ENCODE results near the gene EFNA5.

The EFNA5 gene

DNA sequence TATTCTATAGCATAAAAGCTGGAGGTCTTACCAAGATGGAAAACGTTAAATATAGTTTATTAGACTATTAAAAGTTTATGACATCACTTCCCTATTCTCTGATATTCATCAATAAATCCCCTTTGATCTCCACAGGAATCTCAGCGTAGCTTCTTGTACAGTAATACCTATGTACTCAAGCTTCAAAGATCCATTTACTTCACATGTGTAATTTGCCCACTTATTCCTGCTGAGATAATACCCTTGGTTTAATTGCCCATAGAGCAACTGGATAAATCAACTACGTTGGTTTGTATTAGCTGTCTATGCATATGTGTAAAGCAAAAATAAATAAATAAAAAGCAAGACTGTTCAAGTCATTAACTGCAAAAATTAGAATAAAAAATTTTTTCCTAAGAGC, 219.7 kb downstream of the EFNA5 start:
- H3K27ac ChIP-seq (ENCODE audit: low read length): no peak overlapping the region
- DNase-seq (no peak), ATAC-seq (ENCODE audit: insufficient read depth, low read depth) (no peak)
- H3K27me3 ChIP-seq (ENCODE audit: insufficient read depth, low read length, poor library complexity): no peaks in the 10 kb centered on the region
- no peak overlapping the region for H3K9ac ChIP-seq (ENCODE audit: low read depth, low read length)
- no peaks in the 10 kb centered on the region for H4K20me1 ChIP-seq (ENCODE audit: insufficient read depth, low read length)
- no peak overlapping the region for H3K4me2 ChIP-seq (ENCODE audit: insufficient read depth, low read length)
- H3K4me1 ChIP-seq (ENCODE audit: insufficient read depth, low read length): peaks cover 17% of the 10 kb centered on the region
- H2AFZ ChIP-seq (ENCODE audit: low read depth, low read length): no peak overlapping the region
- H3K79me2 ChIP-seq (ENCODE audit: insufficient read depth, low read length): no peaks in the 10 kb centered on the region
- no peaks in the 10 kb centered on the region for H3K9me3 ChIP-seq (ENCODE audit: insufficient read depth, low read length, severe bottlenecking)
- TF ChIP-seq CTCF (IDR thresholded peaks at IDR 0.05; ENCODE audit: borderline replicate concordance, extremely low read depth, low read length, poor library complexity, severe bottlenecking): no peak
- no peak for TF ChIP-seq EZH2 (IDR thresholded peaks at IDR 0.05; ENCODE audit: borderline replicate concordance, low read depth, low read length, severe bottlenecking)
- no peak overlapping the region for H3K4me3 ChIP-seq (ENCODE audit: low read depth in 1 of 2, low read length in 2 of 2)
- no peaks in the 10 kb centered on the region for H3K36me3 ChIP-seq (ENCODE audit: insufficient read depth, low read length)

- Histone ChIP-seq H3K4me3 (ENCODE audit: low read depth in 1 of 2, low read length in 2 of 2) (no peak overlapping the region), H3K27ac (ENCODE audit: low read length) (no peak overlapping the region), H4K20me1 (ENCODE audit: insufficient read depth, low read length) (no peaks in the 10 kb centered on the region), H3K36me3 (ENCODE audit: insufficient read depth, low read length) (no peaks in the 10 kb centered on the region), H3K9ac (ENCODE audit: low read depth, low read length) (no peak overlapping the region), H3K27me3 (ENCODE audit: insufficient read depth, low read length, poor library complexity) (no peaks in the 10 kb centered on the region), H3K4me1 (ENCODE audit: insufficient read depth, low read length) (peaks cover 12% of the 10 kb centered on the region), H3K79me2 (ENCODE audit: insufficient read depth, low read length) (no peaks in the 10 kb centered on the region), H3K9me3 (ENCODE audit: insufficient read depth, low read length, severe bottlenecking) (no peaks in the 10 kb centered on the region), H3K4me2 (ENCODE audit: insufficient read depth, low read length) (no peak overlapping the region), H2AFZ (ENCODE audit: low read depth, low read length) (no peak overlapping the region)
- DNase-seq (no peak), ATAC-seq (ENCODE audit: insufficient read depth, low read depth) (no peak)
- TF ChIP-seq EZH2 (IDR thresholded peaks at IDR 0.05; ENCODE audit: borderline replicate concordance, low read depth, low read length, severe bottlenecking): no peak
- no peak for TF ChIP-seq CTCF (IDR thresholded peaks at IDR 0.05; ENCODE audit: borderline replicate concordance, extremely low read depth, low read length, poor library complexity, severe bottlenecking)
Observed at GRCh38 chr5:107450531-107450930, 220.2 kb downstream of the EFNA5 start.

DNA sequence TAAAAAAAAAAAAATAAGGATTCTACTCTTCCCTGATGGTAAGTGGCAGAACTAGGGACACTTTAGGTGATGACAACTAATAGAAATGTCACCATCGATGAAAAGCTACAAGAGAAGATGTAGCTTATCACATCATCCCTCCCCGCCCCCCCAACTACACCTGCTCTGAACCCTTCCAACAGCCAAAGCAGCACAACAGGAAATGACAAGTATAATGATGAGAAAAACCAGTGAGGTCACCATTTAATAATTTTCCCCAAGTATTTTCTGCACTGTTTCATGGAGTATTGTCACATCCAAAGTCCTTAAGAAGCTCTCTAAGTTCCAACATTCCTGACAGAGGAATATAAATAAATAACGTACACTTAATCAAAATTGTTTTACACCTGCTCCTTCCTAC, 221.4 kb downstream of the EFNA5 start:
- no peak overlapping the region for H3K4me2 ChIP-seq (ENCODE audit: insufficient read depth, low read length)
- H3K79me2 ChIP-seq (ENCODE audit: insufficient read depth, low read length): no peaks in the 10 kb centered on the region
- H4K20me1 ChIP-seq (ENCODE audit: insufficient read depth, low read length): no peaks in the 10 kb centered on the region
- DNase-seq (peak; percentile 18), ATAC-seq (ENCODE audit: insufficient read depth, low read depth) (peak; percentile 59; the same call in 2 of the 3 replicates)
- no peak for TF ChIP-seq CTCF (IDR thresholded peaks at IDR 0.05; ENCODE audit: borderline replicate concordance, extremely low read depth, low read length, poor library complexity, severe bottlenecking)
- no peak for TF ChIP-seq EZH2 (IDR thresholded peaks at IDR 0.05; ENCODE audit: borderline replicate concordance, low read depth, low read length, severe bottlenecking)
- no peaks in the 10 kb centered on the region for H3K9me3 ChIP-seq (ENCODE audit: insufficient read depth, low read length, severe bottlenecking)
- no peak overlapping the region for H3K9ac ChIP-seq (ENCODE audit: low read depth, low read length)
- no peak overlapping the region for H3K4me3 ChIP-seq (ENCODE audit: low read depth in 1 of 2, low read length in 2 of 2)
- peaks cover 11% of the 10 kb centered on the region for H3K4me1 ChIP-seq (ENCODE audit: insufficient read depth, low read length)
- H3K27ac ChIP-seq (ENCODE audit: low read length): no peak overlapping the region
- no peak overlapping the region for H2AFZ ChIP-seq (ENCODE audit: low read depth, low read length)
- no peaks in the 10 kb centered on the region for H3K36me3 ChIP-seq (ENCODE audit: insufficient read depth, low read length)
- H3K27me3 ChIP-seq (ENCODE audit: insufficient read depth, low read length, poor library complexity): no peaks in the 10 kb centered on the region

- no peak overlapping the region for H3K4me3 ChIP-seq (ENCODE audit: low read depth in 1 of 2, low read length in 2 of 2)
- peaks cover 11% of the 10 kb centered on the region for H3K4me1 ChIP-seq (ENCODE audit: insufficient read depth, low read length)
- no peaks in the 10 kb centered on the region for H3K9me3 ChIP-seq (ENCODE audit: insufficient read depth, low read length, severe bottlenecking)
- H3K36me3 ChIP-seq (ENCODE audit: insufficient read depth, low read length): no peaks in the 10 kb centered on the region
- H3K9ac ChIP-seq (ENCODE audit: low read depth, low read length): no peak overlapping the region
- DNase-seq (no peak), ATAC-seq (ENCODE audit: insufficient read depth, low read depth) (no peak)
- no peak overlapping the region for H2AFZ ChIP-seq (ENCODE audit: low read depth, low read length)
- H3K79me2 ChIP-seq (ENCODE audit: insufficient read depth, low read length): no peaks in the 10 kb centered on the region
- no peaks in the 10 kb centered on the region for H4K20me1 ChIP-seq (ENCODE audit: insufficient read depth, low read length)
- no peak for TF ChIP-seq CTCF (IDR thresholded peaks at IDR 0.05; ENCODE audit: borderline replicate concordance, extremely low read depth, low read length, poor library complexity, severe bottlenecking)
- no peak for TF ChIP-seq EZH2 (IDR thresholded peaks at IDR 0.05; ENCODE audit: borderline replicate concordance, low read depth, low read length, severe bottlenecking)
- no peaks in the 10 kb centered on the region for H3K27me3 ChIP-seq (ENCODE audit: insufficient read depth, low read length, poor library complexity)
- no peak overlapping the region for H3K4me2 ChIP-seq (ENCODE audit: insufficient read depth, low read length)
- H3K27ac ChIP-seq (ENCODE audit: low read length): no peak overlapping the region
Observed at GRCh38 chr5:107447587-107447986, 223.2 kb downstream of the EFNA5 start.

Measured in DND-41 (cell line).